GM13976 (cell line): Measurements from ENCODE around the gene DYRK3.
A peak's percentile ranks its signal among the peaks of the same experiment; 100 is the strongest.

Source experiments
- DNase-seq: peaks from one replicate; pipeline ENCODE4 v3.0.0; 2012; ENCODE audit warnings: low spot score
- in situ Hi-C: fragments of 300-500 bp; cut with MboI; formaldehyde crosslinking; loops from one replicate; pipeline ENCODE4 v1.12.0; 2022; ENCODE audit warnings: low sequenced_read_pairs, mixed read lengths, inconsistent platforms; ENCODE audit not compliant: unreplicated experiment
- TF ChIP-seq, protein P1 (sequence below): IDR thresholded peaks from 2 replicates; pipeline ENCODE4 v1.5.1; 2012; ENCODE audit warnings: borderline replicate concordance, mild to moderate bottlenecking; ENCODE audit not compliant: insufficient read depth; ENCODE audit errors: extremely low read depth, missing control alignments, control extremely low read depth

Gene DYRK3

GRCh38 chr1:206666031-206666561 lies 30.8 kb downstream of the DYRK3 start:
- DNase-seq = no peak
- TF ChIP-seq, protein P1, sequence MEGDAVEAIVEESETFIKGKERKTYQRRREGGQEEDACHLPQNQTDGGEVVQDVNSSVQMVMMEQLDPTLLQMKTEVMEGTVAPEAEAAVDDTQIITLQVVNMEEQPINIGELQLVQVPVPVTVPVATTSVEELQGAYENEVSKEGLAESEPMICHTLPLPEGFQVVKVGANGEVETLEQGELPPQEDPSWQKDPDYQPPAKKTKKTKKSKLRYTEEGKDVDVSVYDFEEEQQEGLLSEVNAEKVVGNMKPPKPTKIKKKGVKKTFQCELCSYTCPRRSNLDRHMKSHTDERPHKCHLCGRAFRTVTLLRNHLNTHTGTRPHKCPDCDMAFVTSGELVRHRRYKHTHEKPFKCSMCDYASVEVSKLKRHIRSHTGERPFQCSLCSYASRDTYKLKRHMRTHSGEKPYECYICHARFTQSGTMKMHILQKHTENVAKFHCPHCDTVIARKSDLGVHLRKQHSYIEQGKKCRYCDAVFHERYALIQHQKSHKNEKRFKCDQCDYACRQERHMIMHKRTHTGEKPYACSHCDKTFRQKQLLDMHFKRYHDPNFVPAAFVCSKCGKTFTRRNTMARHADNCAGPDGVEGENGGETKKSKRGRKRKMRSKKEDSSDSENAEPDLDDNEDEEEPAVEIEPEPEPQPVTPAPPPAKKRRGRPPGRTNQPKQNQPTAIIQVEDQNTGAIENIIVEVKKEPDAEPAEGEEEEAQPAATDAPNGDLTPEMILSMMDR = no peak
- in situ Hi-C loops = no loop called here

DNA sequence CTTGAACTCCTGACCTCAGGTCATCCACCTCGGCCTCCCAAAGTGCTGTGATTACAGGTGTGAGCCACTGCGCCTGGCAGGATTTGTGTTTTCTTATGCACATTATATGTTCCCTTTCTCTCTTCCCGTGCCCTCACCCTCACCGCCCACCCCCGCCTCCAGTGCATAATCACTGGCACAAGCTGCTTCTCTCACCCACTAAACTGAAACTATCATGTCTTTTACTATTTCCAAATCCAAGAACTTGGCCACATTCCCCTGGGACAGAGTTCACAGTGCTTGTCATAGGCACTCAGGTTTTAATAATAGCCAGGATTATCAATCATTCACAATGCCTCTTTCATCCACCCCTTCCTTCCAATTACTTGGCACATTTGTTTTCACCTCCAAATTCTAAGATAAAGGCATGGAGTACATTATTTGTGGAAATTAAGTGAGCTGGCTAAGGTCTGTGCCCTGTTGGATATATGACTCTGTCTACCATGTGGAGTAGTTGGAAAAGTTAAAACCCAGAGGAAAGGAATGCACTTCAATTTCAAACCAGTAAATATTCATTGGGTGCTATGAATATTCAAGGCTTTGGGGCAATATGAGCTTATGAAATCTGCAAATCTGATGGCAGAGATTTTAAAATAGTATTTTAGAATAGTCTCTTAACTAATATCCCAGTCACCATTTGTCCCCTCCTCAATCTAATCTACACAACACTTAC lies 31.8 kb downstream of the DYRK3 start:
- no peak for DNase-seq
- TF ChIP-seq, protein P1 = no peak
- in situ Hi-C loops = no loop called here

- TF ChIP-seq, protein P1 = no peak
- in situ Hi-C loops = no loop called here
These were observed 33.0 kb downstream of the DYRK3 start for GRCh38 chr1:206668351-206668750.

GRCh38 chr1:206668874-206669410 lies 33.6 kb downstream of the DYRK3 start:
- TF ChIP-seq, protein P1 = no peak
- DNase-seq = no peak
- in situ Hi-C loops = no loop called here

More at GRCh38 chr1:206668351-206668750, 33.0 kb downstream of the DYRK3 start:
- no peak for DNase-seq

DNA sequence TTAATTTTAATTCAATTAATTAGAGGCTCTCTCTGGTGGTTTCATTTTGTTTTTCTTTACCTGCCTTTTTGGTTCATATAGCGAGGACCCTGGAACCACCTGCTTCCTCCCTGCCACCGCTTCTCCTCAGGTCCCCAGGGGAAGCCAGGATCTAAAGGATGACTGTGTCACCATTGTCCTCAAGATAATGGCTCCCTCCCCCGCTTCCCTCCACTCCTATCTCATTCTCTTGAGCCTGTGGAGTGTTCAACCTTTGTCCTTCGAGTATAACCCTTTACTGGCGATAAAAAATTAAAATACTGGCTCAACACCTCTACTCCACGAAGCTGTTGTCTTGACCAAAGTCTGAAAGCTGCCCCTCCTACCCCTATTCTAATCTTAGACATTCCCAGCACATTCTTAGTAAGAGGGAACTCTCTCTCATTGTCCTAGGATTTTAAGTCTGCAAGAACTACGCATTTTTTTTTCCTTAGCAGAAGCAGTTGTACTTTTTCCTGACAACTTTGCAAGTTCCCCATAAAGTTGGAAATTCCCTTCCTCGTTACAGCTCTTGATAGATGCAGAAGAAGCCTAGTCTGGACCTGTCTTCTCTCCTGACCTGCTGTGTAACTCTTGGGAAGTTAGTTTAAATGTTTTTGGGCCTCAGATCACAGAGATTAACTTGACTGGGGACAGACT lies 36.8 kb downstream of the DYRK3 start:
- TF ChIP-seq, protein P1 = no peak
- in situ Hi-C loops = no loop called here

DNA sequence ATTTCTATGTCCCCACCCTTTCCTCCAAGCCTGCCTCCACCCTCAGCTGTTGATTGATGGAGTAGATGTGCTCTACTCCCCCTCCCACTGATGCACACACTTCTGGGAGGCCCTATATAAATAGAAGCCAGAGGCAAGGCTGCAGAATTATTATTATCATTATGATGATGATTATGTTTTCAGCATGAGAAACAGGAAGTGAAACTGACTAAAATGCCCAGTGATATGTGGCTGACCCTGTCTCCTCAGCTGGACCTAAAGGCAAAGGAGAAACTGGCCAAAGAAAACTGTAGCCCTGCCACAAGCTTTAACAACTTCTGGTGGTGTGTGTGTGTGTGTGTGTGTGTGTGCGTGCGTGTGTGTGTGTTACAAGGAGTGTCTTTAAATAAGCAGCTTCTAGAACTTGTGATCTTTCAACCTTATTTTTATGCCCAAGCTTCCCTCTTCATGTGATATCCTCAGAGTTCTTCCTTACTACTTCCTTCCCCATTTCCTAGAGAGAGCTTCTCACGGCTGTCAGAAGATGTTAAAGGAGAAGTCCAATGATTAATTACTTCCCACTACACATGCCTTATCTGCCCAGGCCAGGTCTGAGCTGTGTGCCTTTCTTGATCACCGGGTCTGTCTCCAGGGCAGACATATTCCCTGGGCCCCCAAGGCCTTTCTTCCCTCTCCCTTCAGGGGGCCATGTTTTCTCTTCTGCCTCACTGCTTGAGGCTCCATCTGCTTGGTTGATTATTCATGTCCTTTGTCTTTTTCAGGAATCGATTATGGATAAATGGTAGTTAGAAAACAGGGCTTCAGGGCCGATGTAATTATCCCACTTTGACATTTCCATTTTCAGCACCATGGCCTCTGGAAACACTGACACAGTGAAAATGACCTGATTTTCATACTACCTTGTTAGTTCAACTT lies 37.8 kb downstream of the DYRK3 start:
- TF ChIP-seq, protein P1 = no peak
- DNase-seq = peak; percentile 62
- in situ Hi-C loops = no loop called here

More for the DNA sequence above, 36.8 kb downstream of the DYRK3 start:
- no peak for DNase-seq
